GM19043 (cell line): ENCODE measurements around the gene HOXB9.

Source experiments
- ATAC-seq: cut with Tn5 transposase; IDR thresholded peaks from one replicate; pipeline ENCODE4 v1.9.1; 2021; ENCODE audit warnings: low read depth; ENCODE audit not compliant: unreplicated experiment

Gene HOXB9

DNA sequence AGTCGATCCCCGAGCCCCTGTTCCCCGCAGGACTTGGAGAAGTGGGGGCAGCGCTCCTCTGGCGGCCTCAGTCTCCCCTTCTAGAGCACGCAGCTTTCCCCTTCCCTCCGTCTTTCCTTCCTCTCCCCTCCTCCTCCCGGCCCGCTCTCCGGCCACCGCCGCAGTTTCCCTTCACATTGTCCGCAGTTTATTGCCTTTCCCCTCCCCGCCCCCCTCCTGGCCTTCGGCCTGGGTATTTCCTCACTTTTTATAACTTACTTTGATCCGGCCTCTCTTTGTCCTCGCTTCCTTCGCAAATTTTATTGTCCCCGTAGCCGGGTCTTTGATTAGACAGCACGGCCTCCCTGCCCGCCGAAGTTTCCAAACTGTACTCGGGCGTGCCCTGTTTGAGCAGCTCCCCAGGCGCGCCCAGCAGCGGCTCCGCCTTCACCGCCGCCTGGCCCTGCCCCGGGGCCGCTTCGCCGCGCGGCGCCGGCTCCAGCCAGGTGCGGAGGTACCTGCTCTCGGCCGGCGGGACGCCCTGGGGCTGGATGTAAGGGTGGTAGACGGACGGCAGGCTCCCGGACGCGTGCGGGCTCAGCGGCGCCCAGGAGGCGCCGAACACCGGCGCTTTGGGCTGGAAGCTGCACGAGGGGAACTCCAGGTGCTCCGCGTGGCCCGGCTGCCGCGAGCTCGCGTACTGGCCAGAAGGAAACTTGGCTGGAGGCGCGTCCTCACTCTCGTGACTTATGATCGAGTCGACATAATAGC, 488 bp downstream of the HOXB9 start:
- no peak for ATAC-seq

DNA sequence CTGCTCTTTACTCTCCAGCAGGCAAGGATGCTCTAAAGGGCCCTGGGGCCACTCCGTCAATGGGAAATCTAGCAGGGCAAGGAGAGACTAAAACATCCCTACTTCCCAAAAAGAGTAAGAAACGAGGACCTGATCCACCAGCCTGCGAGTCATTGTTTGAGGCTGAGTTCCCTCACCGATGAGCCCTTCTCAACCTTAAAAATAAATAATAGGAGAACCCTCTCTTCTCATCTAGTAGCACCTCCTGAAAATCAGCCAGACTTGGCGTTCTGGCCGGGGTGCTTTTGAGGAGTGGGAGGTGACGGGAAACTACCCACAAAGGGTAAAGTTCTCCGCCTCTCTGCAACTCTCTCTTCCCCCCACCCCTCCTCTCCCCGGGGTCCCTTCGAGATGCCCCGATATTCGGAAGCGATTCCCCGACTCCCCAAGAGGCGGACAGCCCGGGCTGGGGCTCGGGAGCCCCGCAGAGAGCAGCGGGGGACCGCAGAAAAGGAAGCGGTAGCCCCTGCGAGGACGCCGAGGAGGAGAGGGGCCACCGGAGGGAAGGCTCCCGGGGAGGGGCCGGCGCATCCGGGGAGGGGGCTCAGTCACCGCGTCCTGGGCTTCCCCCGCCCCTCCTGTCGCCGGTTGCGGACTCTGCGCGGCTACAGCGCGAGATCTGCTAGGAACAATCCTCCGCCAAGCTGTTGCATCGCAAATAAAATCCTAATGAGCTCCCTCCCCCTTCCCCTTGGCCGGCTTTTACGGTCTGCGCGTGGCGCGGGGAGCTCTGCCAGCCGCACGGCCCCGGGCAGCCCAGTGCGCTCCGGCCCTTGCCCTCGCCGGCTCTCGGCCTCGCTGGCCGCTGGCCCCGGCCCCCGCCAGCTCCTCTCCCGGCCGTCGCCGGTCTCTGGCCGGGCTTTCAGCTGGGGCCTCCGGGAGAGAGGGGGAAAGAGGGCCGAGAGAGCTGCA, 1.3 kb downstream of the HOXB9 start:
- ATAC-seq = no peak

DNA sequence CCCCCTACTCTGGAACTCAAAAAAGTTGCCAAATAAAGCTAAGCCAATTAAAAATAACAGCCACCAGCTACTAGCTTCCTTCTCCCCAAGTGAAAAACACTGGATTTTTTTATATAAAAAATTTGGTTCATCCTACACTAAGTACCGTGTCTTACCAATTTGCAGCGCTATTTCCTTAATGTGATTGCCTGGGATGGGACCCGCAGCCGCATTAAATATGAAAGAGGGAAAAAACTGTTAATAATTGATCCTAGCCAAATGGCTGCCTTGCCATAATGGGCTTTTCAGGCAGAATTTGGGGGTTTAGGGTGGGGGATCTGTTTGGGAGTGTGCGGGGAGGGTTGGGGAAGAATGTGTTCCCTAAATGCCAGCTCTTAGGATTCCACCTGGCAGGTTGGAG, 2.0 kb downstream of the HOXB9 start:
- no peak for ATAC-seq

DNA sequence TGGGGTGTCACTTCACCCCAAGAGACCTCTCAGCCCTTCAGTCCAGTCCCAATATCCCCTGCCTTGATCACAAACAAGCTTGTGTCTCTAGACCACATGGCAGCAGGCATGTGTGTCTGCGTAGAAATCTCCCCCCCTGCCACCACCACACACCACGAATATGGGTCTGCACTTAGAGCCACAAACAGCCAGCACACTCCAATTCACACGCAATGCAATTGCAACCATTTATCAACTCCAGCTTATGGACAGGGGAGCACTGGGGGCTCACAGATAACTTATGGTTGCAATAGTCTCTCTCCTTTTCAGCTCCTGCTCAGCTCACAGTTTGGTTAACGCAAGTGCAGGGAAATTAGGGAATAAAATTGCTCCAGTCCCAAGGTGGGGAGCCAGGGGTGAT, 2.6 kb downstream of the HOXB9 start:
- ATAC-seq = no peak

DNA sequence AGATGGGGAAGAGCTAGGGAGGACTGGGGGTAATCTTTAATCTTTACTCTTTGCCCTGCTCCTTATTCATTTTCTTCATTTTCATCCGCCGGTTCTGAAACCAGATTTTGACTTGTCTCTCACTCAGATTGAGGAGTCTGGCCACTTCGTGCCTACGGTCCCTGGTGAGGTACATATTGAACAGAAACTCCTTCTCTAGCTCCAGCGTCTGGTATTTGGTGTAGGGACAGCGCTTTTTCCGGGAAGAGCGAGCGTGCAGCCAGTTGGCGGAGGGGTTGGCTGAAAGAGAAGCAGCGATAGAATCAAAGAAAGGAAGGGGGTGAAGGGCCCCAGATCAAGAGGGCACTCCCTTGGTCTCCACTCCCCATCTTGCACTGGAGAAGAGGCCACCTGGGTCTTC, 3.3 kb downstream of the HOXB9 start:
- no peak for ATAC-seq

DNA sequence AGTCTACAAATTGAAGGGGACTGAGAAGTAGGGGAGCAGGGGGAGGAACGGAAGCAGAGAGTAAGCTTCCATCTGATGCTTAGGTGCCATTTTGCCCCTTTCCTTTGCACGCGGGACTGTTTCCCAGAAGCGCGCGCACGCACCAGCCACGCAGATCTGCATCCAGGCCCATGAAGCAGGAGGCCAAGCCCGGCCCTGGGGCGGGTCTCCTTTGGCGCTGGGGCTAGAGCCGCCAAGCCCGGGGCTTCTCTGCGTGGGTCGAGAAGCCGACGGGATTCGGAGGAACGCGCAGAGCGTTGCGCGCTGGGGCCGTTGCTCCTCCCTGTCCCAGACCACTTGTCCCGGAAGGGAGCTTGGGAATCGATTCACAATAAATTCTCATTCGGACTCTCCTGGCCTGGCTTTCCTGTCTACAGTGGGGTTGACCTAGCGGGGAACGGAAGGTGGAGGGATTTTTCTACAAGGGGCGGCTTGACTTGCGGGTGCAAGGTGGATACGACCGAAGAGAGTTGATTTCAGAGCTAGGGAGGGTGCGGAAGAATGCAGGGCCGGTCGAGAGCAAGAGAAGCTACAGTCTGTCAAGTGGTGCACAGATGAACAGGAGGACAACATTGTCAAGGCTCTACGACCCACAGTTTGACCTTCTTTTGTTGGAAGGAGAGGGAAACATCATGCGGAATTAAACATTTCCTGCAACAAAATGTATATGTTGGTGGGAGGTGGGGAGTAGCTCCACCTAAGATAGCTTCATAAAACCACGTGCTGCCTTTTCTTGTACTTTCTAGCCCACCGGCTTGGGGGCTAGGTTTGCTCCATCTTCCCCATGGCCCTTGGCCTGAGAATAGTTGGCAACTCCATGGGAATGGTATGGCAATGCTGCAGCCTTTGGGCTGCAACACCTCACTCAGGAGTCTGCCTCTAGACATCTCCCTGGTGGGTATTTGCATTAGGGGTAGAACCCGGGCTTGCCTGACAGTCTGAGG, 4.5 kb downstream of the HOXB9 start:
- ATAC-seq = no peak

DNA sequence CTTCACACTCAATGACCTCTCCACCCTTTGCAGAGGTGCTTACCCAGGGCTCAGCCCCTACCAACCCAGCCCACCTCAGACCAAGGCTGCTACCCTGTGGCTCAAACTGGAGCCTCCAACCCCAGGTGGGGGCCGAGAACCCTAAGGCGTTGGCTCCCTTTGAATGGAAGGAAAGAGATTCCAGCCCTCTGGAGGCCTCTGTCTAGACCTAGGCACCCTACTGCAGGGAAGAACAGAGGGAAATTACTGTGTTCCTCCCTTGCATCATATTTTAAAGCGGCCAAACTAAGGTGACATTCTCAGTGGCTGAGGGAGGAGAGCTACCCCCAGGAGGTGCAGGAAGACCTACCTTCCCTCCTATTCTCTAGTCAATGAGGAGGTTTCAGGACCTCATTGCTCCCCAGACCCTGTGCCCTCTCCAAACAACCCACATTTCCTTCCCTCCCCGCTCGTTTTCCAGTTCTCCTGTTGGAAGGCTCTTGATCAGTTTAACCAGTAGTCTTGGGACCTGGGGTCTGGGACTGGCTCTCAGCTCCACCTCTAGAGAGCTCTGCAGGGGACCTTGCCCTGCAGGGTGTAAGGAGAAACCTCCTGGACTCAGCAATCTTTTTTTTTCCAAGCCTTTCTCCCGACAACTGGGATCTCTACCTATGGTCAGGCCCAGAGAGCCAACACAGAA, 5.6 kb downstream of the HOXB9 start:
- no peak for ATAC-seq

DNA sequence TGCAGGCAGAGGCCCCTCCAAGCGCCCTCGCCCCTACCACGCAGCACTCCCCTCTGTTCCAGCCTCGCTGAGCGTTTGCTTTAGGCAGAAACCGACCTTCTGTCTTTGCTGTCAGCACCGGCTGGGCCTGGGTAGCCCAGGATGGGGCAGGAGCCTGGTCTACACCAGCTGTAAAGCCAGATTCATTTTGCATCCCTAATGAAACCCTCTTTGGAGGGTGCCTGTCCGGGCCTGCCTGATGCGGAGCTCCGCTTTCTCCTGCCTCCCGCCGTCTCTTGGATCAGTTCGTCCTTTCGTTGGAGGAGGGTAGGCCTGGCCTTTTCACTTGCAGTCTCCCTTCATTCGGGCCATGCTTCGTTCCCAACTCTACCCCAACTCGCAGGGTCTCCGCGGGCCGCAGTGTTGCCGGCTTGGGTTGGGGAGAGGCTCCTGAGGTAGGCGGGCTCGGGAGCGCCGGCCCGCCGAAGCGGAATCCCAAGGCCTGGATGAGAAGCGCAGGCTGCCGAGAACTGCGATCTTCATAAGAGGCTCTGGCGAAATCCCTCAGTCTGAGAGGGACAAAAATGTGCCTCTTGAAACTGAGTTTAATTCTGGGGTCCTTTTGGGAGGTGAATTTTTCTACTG, 6.2 kb downstream of the HOXB9 start:
- no peak for ATAC-seq

DNA sequence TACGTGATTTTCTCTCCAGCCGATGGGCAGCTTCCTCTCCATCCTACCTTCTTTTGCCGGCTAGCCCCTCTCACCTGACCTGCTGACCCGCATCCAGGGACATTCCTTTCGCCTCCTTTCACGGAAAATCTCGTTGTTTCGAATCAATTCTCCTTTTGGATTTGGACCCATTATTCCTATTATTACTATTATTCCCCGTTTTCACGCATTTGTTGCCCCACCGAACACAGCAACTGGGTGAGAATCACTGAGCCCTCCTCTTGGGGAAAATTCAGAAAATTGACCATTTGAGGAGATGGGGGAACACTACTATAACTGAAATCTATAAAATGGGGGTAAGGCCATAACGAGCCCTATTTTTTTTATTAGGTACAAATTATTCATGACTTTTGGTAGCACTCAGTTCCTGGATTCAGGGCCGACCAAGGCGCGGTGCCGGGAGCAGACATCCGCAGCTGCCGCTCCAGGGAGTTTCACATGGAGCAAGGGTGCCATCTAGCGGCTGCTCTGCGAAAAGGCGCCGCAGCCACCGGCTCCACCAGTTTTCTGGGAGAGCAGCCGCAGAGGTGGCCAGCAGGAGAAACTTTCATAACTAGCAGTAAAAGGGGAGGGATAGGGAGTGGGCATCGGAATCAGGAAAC, 7.8 kb downstream of the HOXB9 start:
- no peak for ATAC-seq

DNA sequence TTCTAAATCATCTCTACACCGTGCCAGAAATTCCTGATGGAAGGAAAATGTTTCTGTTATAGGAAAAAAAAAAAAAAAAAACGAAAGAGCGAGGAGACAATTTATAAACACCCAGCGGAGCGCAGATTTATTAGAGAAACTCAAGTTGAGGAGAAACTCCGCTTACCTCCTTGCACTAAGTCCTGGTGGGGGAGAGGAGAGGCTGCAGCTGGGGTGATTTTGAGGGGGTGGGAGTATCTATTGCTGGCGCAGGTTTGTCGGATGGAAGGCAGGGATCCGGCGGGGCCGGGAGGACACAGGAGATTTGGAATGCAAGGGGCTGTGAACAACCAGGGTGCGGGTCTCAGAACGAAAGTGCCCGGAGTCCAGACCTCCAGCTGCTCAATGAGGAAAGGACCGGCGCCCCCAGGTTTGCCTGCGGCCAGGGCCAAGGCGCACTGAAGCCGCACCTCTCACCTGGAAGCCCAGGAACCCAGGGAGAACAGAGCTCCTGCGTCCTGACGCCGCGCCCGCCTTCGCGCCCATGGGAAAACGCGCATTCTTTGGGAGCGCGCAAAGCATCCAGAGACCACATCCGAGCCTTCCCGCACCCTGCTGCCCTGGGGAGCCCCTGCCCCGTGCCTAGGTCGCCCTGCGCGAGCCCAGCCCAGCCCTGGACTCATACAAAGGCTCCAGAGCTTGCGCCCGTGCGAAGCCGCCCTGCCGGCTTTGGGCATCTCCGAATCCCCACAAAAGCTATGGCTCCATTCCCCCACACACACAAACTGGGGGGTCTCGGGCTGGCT, 8.5 kb downstream of the HOXB9 start:
- no peak for ATAC-seq

DNA sequence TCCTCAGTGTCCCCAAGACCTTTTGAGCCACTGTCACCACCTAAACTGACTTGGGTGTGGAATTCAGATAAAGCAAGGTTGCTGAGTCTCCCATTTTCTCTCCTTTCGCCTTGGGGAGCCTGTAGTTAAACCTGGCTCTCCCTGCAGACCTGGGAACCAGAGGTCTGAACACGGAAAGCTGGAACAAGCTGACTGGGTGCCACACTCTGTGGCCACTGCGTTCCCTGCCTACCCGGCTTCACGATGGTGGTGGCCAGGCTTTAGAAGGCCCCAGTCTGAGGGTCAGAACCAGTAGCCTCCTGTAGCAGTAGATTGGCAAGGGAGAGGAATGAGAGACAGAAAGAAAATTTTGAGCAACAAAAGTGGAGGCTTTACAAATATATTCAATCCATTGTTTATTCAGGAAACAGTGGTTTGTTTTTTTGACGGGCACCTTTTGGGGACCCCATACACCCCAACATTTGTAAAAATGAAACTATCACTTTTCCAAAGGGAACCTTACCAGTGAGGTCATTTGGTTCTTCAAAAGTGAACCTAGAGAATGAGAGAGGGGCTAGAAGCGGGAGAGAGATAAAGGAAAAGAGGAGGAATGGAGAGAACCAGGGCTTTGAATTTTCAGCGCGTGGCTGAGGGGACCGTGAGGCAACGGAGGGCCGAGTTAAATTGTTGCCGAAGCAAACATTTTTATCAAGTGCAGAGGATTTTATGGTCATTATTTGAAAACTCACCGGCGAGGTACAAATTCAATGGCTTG, 9.3 kb downstream of the HOXB9 start:
- ATAC-seq = no peak

DNA sequence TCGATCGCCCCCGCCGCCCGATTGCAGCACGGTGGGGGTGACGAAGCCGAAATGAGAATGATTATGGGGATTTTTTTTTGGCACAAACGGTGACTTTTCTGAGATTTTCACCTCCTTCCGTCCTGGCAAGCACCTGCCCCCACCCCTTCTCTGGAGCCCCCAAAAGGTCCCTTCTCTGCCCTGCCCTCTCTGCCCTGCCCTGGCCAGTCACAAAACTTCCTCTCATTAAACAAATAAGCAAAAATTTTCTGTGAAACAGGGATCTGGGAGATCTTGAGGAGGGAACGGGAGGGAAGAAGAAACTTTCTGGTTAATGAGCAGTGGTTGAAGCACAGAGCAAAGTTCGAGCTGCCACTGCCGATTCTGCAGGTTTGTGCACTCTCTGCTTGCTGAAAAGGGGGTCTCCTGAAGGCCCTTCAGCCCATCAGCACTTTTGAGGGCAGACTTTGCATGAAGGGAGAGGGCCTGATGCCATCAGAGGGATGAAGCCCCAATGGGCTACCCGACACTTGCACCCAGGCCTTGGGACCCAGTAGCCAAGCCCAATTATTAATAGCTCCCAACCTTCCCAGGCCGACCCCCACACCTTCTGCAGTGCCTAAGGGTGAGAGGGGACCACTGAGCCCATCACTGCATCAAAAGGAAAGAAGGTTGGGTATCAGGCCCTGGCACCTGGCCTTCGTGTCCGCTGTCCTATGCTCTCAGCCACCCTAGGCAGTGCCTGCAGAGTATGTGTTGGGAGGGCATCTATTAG, 10.0 kb downstream of the HOXB9 start:
- no peak for ATAC-seq

DNA sequence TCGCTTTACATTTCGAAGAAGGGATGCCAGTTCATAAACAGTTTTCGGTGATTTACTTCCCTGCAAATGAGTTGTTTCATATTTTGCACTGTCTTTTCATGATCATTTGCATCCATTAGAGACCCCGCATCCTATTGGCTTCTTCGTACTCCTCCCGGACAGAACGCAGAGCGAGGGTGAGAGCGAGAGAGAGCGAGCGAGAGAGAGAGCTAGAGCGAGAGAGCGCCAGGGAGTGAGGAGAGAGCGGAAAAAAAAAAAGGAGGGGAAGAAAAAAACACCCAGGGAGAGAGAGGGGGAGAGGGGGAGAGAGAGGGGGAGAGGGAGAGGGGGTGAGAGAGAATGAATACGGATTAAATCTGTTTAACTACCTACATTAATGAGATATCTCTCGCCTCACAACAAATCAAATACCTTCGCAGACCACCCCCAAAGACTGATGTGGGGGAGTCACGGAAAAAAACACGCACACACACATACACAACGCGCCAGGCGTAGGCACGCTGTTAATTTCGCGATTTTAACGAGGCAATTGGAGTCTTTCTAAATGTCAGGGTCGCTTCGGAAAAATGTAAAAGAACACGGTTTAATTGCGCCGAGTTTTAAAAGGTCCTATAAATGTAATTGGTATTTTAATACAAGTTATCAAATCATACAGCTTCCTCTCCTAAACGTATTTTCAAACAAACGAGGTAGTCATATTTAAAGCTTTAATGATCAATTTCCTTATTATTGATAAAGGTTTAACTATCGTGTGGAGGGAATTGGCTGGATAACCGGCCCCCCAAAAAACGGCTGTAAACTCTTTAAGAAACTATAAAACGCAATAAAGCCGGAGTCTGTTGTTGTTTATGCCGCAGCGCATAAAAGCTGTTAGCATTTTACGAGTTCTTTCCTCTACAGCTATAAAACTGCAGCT, 10.9 kb downstream of the HOXB9 start, which contains the start of gene HOXB8:
Gene HOXB8 (minus strand): TSS at position 246 of the 916 bp plus-strand sequence. CDS start 588 bp downstream, outside the sequence.
- ATAC-seq = no peak

DNA sequence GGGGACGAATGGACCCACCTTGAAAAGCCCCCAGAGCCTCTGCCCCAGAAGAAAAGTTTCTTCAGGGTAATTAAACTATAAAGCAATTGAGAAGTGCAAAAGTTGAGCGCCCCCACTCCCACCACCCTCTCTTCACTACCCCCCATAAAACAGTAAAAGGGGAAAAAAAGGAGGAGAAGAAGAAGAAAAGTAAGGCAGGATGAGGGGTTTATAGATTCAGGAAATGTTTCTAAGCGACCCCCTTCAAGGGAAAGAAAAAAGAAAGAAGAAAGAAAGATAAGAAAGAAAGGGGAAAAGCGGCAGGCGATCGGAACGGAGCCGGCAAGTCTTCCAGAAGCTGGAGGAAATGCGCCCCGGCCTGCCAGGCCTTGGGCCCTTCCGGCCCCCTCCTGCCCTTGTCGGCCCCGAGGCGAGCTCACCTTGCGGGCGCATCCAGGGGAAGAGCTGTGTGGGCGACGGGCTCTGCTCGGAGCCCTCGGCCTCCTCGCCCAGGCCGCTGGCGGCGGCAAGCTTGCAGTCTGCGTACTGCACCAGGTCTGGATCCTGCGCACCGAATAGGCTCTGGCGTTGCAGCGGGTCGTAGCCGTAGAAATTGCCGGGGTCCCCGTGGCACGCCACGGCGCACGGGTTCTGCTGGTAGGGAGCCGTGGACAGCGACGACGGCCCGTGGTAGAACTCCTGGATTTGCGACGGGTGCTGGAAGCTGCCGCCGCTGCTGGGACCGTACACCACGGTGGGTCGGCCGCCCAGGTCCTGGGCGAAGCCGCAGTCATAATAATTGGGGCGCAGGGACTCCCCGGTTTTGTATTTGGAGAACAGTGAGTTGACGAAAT, 12.1 kb downstream of the HOXB9 start:
- no peak for ATAC-seq
